ENCODE data around the gene CDC37. TPM values are rescaled to one million over a fixed set of nuclear protein-coding genes. Genes with fewer than 3 reads are reported as not detected.

Gene CDC37
- total and polyA plus RNA-seq, 2 experiments from 2014 or later, result 183 to 280 TPM

DNA sequence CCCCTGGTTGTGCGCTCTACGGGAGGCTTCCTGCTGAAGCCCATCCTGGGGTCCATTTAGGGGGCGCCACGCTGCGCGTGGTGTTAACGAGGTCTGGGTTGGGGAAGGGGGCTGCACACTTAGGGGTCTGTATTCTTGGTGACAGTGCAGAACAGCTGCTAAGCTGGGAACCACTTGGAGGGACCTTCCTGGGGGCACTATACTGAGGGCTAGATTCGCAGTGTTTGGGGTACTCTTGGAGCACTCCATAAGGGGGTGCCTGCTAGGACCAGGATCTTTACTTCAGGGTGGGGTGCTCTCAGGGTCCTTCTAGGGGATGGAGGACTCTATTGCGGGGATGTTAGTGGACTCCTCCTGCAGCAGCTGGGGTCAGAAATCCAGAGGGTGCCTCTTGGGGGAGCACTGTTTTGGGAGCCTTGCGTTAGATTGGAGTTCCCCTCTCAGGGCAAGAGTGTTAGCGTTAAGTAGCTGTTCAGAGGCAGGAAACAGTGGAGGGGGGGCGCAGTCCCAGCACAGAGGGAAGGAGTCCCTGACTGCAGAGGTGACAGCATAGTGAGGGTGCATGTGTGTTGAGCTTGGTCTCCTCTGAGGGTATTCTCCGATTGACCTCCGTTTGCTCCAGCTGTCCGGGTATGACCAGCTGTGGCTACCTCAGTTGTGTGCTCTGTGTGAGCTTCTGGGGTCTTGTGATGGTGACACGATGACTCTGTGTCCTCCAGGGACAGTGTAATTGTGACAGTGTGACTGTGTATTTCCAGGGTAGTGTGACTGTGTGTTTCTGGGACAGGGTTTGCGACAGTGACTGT is 18.1 kb upstream of the CDC37 start:
- H3K4me1 Mint-ChIP-seq, result peaks cover 24% of the 10 kb centered on the region
- Histone ChIP-seq H3K9me2 (ENCODE audit: insufficient read depth) (no peaks in the 10 kb centered on the region), H3K4me2 (peak overlapping the region; percentile 81; the same call in 1 of the 2 replicates), H2AFZ (no peak overlapping the region), H3K79me2 (replicated peaks; ENCODE audit: insufficient read depth) (no peaks in the 10 kb centered on the region), H3K4me3 (peak overlapping the region; percentile 78), H3K36me3 (ENCODE audit: insufficient read depth) (no peaks in the 10 kb centered on the region), H3F3A (replicated peaks; ENCODE audit: low read depth) (peaks cover 30% of the 10 kb centered on the region; the same call in 1 of the 2 replicates), H3K4me1 (ENCODE audit: insufficient read depth) (peaks cover 30% of the 10 kb centered on the region), H4K20me1 (replicated peaks; ENCODE audit: insufficient read depth) (no peaks in the 10 kb centered on the region), H3K27me3 (ENCODE audit: insufficient read depth) (peaks cover 96% of the 10 kb centered on the region), H3K27ac (ENCODE audit: low read depth) (no peak overlapping the region)
- H3K36me3 Mint-ChIP-seq (ENCODE audit: low read depth), result no peaks in the 10 kb centered on the region
- H3K27me3 Mint-ChIP-seq (ENCODE audit: insufficient read depth, low read depth, poor library complexity), result peaks cover 89% of the 10 kb centered on the region
- H3K9me3 Mint-ChIP-seq, result no peaks in the 10 kb centered on the region
- ATAC-seq, result no peak
- no peak overlapping the region for H3K27ac Mint-ChIP-seq
- TF ChIP-seq EZH2phosphoT487 (IDR thresholded peaks at IDR 0.05; ENCODE audit: unreplicated experiment), result no peak
- TF ChIP-seq, protein P1, sequence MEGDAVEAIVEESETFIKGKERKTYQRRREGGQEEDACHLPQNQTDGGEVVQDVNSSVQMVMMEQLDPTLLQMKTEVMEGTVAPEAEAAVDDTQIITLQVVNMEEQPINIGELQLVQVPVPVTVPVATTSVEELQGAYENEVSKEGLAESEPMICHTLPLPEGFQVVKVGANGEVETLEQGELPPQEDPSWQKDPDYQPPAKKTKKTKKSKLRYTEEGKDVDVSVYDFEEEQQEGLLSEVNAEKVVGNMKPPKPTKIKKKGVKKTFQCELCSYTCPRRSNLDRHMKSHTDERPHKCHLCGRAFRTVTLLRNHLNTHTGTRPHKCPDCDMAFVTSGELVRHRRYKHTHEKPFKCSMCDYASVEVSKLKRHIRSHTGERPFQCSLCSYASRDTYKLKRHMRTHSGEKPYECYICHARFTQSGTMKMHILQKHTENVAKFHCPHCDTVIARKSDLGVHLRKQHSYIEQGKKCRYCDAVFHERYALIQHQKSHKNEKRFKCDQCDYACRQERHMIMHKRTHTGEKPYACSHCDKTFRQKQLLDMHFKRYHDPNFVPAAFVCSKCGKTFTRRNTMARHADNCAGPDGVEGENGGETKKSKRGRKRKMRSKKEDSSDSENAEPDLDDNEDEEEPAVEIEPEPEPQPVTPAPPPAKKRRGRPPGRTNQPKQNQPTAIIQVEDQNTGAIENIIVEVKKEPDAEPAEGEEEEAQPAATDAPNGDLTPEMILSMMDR (conservative IDR thresholded peaks at IDR 0.05; ENCODE audit: low read depth in 2 of 2), result 0 out of 4 replicates have a peak, but pooled peaks of 1 of the 2 experiments have one; percentile 4
- peak overlapping the region; percentile 64 for H3K4me3 Mint-ChIP-seq
- DNase-seq (ENCODE audit: low spot score), result no peak

DNA sequence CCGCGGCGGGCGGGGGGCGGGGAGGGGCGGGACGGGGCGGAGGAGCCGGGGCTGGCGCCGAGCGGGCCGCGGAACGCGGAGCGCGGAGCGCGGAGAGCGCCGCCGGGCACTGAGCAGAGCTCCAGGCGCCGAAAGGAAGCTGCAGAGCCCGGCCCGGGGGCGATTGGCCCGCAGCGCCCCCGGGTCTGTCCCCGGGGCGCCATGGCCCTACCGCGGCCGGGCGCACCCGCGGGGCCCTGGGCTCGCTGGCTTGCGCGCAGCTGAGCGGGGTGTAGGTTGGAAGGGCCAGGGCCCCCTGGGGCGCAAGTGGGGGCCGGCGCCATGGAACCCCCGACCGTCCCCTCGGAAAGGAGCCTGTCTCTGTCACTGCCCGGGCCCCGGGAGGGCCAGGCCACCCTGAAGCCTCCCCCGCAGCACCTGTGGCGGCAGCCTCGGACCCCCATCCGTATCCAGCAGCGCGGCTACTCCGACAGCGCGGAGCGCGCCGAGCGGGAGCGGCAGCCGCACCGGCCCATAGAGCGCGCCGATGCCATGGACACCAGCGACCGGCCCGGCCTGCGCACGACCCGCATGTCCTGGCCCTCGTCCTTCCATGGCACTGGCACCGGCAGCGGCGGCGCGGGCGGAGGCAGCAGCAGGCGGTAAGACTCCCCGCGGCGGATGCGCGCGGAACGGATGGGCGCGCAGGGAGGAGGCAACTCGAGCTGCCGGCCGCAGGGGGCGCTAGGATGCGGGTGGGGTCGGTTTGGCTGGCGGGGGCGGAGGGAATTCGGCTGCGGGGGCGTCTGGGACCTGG is 17.3 kb upstream of the CDC37 start, which contains the start of gene PDE4A:
Gene PDE4A (plus strand): TSS at position 95 of the 796 bp plus-strand sequence. CDS start 227 bp downstream, at position 322.
- H3K4me1 Mint-ChIP-seq, result peaks cover 24% of the 10 kb centered on the region
- H3K27ac Mint-ChIP-seq, result no peak within 1 kb of the TSS
- TF ChIP-seq, protein P2, sequence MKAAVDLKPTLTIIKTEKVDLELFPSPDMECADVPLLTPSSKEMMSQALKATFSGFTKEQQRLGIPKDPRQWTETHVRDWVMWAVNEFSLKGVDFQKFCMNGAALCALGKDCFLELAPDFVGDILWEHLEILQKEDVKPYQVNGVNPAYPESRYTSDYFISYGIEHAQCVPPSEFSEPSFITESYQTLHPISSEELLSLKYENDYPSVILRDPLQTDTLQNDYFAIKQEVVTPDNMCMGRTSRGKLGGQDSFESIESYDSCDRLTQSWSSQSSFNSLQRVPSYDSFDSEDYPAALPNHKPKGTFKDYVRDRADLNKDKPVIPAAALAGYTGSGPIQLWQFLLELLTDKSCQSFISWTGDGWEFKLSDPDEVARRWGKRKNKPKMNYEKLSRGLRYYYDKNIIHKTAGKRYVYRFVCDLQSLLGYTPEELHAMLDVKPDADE (IDR thresholded peaks at IDR 0.05), result no peak
- TF ChIP-seq EZH2 (IDR thresholded peaks at IDR 0.05; ENCODE audit: low read depth, unreplicated experiment) (no peak), ZNF114 (CRISPR knock-in tag; IDR thresholded peaks at IDR 0.05) (no peak)
- TF ChIP-seq, protein P3, sequence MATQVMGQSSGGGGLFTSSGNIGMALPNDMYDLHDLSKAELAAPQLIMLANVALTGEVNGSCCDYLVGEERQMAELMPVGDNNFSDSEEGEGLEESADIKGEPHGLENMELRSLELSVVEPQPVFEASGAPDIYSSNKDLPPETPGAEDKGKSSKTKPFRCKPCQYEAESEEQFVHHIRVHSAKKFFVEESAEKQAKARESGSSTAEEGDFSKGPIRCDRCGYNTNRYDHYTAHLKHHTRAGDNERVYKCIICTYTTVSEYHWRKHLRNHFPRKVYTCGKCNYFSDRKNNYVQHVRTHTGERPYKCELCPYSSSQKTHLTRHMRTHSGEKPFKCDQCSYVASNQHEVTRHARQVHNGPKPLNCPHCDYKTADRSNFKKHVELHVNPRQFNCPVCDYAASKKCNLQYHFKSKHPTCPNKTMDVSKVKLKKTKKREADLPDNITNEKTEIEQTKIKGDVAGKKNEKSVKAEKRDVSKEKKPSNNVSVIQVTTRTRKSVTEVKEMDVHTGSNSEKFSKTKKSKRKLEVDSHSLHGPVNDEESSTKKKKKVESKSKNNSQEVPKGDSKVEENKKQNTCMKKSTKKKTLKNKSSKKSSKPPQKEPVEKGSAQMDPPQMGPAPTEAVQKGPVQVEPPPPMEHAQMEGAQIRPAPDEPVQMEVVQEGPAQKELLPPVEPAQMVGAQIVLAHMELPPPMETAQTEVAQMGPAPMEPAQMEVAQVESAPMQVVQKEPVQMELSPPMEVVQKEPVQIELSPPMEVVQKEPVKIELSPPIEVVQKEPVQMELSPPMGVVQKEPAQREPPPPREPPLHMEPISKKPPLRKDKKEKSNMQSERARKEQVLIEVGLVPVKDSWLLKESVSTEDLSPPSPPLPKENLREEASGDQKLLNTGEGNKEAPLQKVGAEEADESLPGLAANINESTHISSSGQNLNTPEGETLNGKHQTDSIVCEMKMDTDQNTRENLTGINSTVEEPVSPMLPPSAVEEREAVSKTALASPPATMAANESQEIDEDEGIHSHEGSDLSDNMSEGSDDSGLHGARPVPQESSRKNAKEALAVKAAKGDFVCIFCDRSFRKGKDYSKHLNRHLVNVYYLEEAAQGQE (IDR thresholded peaks at IDR 0.05; ENCODE audit: unreplicated experiment), result no peak
- TF ChIP-seq, protein P1 (conservative IDR thresholded peaks at IDR 0.05; ENCODE audit: low read depth in 2 of 2), result peak; percentile 58 to 69
- peak; percentile 10 for ATAC-seq
- Histone ChIP-seq H3K4me3 (peak within 1 kb of the TSS; percentile 78), H3K9me2 (ENCODE audit: insufficient read depth) (no peaks in the 10 kb centered on the region), H3K79me2 (replicated peaks; ENCODE audit: insufficient read depth) (no peaks in the 10 kb centered on the region), H3K4me1 (ENCODE audit: insufficient read depth) (peaks cover 30% of the 10 kb centered on the region), H3K36me3 (ENCODE audit: insufficient read depth) (no peaks in the 10 kb centered on the region), H3K4me2 (peak within 1 kb of the TSS; percentile 99), H3K27me3 (ENCODE audit: insufficient read depth) (peaks cover 95% of the 10 kb centered on the region), H3F3A (replicated peaks; ENCODE audit: low read depth) (peaks cover 37% of the 10 kb centered on the region; the same call in 1 of the 2 replicates), H3K27ac (ENCODE audit: low read depth) (no peak within 1 kb of the TSS), H2AFZ (peak within 1 kb of the TSS; percentile 93), H4K20me1 (replicated peaks; ENCODE audit: insufficient read depth) (no peaks in the 10 kb centered on the region)
- H3K9me3 Mint-ChIP-seq, result peaks cover 5% of the 10 kb centered on the region; the same call in 1 of the 3 replicates
- H3K36me3 Mint-ChIP-seq (ENCODE audit: low read depth), result no peaks in the 10 kb centered on the region
- peaks cover 89% of the 10 kb centered on the region for H3K27me3 Mint-ChIP-seq (ENCODE audit: insufficient read depth, low read depth, poor library complexity)
- H3K4me3 Mint-ChIP-seq, result peak within 1 kb of the TSS; percentile 84
- peak; percentile 69 for DNase-seq (ENCODE audit: low spot score)
